GM12878 (cell line): ENCODE data around the gene INHBC.

ENCODE experiments used
- ASH2L ChIP-seq: fragments of 300-600, 200-600 bp; sonication (generic); IDR thresholded peaks from 2 replicates; pipeline ENCODE4 v1.6.1; 2017; ENCODE audit warnings: low read depth, mild to moderate bottlenecking, borderline replicate concordance
- EP300 ChIP-seq, 2 experiments: fragments of 150-350 bp in 1 of 2; IDR thresholded peaks; 2 replicates each; pipeline ENCODE4 v1.6.1; 2011 to 2012; ENCODE audit warnings: low read depth in 2 of 2, low read length in 2 of 2, borderline replicate concordance in 1 of 2, improper control_type of control experiment in 1 of 2, inconsistent platforms in 1 of 2; ENCODE audit not compliant: control insufficient read depth in 1 of 2
- FOS ChIP-seq: IDR thresholded peaks from 3 replicates; pipeline ENCODE4 v1.6.1; 2011; ENCODE audit warnings: borderline replicate concordance; ENCODE audit not compliant: insufficient read length; ENCODE audit errors: extremely low read depth
- HDAC2 ChIP-seq: fragments of 200-600 bp; sonication (generic); IDR thresholded peaks from 2 replicates; pipeline ENCODE4 v1.6.1; 2017
- JUNB ChIP-seq: IDR thresholded peaks from 2 replicates; pipeline ENCODE4 v1.6.1; 2016; ENCODE audit warnings: antibody characterized with exemption, mild to moderate bottlenecking
- NRF1 ChIP-seq: conservative IDR thresholded peaks from 2 replicates; pipeline ENCODE4 v1.6.1; 2011; ENCODE audit warnings: mild to moderate bottlenecking, low read depth, low read length, improper control_type of control experiment
- POLR2A ChIP-seq: IDR thresholded peaks from 2 replicates; pipeline ENCODE4 v1.6.1; 2011; ENCODE audit warnings: low read depth, mild to moderate bottlenecking, low read length
- RAD21 ChIP-seq: IDR thresholded peaks from 2 replicates; pipeline ENCODE4 v1.6.1; 2011; ENCODE audit warnings: mild to moderate bottlenecking, low read depth, low read length, moderate library complexity; ENCODE audit not compliant: insufficient read depth
- RFX5 ChIP-seq: IDR thresholded peaks from 2 replicates; pipeline ENCODE4 v1.6.1; 2011; ENCODE audit warnings: low read depth, low read length, improper control_type of control experiment
- ZZZ3 ChIP-seq: IDR thresholded peaks from 2 replicates; pipeline ENCODE4 v1.6.1; 2011; ENCODE audit warnings: low read depth; ENCODE audit not compliant: control insufficient read depth, insufficient read length
- TF ChIP-seq, protein P1 (sequence below), 3 experiments: IDR thresholded peaks in 2 of 3; conservative IDR thresholded peaks in 1 of 3; 2 replicates each; pipeline ENCODE4 v1.5.1; 2011; ENCODE audit warnings: low read depth in 3 of 3, low read length in 3 of 3, mild to moderate bottlenecking in 3 of 3, control low read depth in 2 of 3, moderate library complexity in 2 of 3, inconsistent platforms in 1 of 3, mixed read lengths in 1 of 3; ENCODE audit not compliant: control insufficient read depth in 2 of 3, insufficient read depth in 1 of 3; ENCODE audit errors: extremely low read depth in 1 of 3
- TF ChIP-seq, protein P2 (sequence below): IDR thresholded peaks from 2 replicates; pipeline ENCODE4 v1.6.1; 2011; ENCODE audit warnings: low read depth, mild to moderate bottlenecking, low read length, moderate library complexity, borderline replicate concordance; ENCODE audit errors: extremely low read depth
- TF ChIP-seq, protein P3 (sequence below): fragments of 450-650 bp; IDR thresholded peaks from 2 replicates; pipeline ENCODE4 v1.6.1; 2016; ENCODE audit warnings: mild to moderate bottlenecking
- TF ChIP-seq, protein P4 (sequence below): IDR thresholded peaks from 2 replicates; pipeline ENCODE4 v1.6.1; 2012; ENCODE audit warnings: mild to moderate bottlenecking, low read depth, low read length

DNA sequence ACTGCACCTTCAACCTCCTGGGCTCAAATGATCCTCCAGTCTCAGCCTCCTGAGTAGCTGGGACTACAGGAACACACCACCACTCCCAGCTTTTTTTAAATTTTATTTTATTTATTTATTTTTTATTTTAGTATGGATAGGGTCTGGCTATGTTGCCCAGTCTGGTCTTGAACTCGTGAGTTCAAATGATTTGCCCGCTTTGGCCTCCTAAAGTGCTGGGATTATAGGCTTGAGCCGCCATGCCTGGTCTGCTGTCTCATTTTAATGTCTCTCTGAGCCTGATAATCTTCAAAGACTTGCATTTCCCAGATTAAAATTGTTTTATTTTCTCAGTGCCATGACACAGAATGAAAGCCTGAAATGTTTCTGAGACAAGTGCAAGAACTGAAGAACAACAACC, 1.2 kb upstream of the INHBC start:
- TF ChIP-seq, protein P1, sequence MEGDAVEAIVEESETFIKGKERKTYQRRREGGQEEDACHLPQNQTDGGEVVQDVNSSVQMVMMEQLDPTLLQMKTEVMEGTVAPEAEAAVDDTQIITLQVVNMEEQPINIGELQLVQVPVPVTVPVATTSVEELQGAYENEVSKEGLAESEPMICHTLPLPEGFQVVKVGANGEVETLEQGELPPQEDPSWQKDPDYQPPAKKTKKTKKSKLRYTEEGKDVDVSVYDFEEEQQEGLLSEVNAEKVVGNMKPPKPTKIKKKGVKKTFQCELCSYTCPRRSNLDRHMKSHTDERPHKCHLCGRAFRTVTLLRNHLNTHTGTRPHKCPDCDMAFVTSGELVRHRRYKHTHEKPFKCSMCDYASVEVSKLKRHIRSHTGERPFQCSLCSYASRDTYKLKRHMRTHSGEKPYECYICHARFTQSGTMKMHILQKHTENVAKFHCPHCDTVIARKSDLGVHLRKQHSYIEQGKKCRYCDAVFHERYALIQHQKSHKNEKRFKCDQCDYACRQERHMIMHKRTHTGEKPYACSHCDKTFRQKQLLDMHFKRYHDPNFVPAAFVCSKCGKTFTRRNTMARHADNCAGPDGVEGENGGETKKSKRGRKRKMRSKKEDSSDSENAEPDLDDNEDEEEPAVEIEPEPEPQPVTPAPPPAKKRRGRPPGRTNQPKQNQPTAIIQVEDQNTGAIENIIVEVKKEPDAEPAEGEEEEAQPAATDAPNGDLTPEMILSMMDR (IDR thresholded peaks at IDR 0.05 in 2 of 3, conservative IDR thresholded peaks at IDR 0.05 in 1 of 3; ENCODE audit: control insufficient read depth in 2 of 3, extremely low read depth in 1 of 3, insufficient read depth in 1 of 3, low read depth in 3 of 3, low read length in 3 of 3): no peak
- TF ChIP-seq, protein P2, sequence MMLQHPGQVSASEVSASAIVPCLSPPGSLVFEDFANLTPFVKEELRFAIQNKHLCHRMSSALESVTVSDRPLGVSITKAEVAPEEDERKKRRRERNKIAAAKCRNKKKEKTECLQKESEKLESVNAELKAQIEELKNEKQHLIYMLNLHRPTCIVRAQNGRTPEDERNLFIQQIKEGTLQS: no peak
- TF ChIP-seq EP300 (IDR thresholded peaks at IDR 0.05; ENCODE audit: borderline replicate concordance in 1 of 2, control insufficient read depth in 1 of 2, low read depth in 2 of 2, low read length in 2 of 2) (no peak), ASH2L (no peak), RFX5 (no peak), JUNB (no peak), ZZZ3 (no peak), FOS (no peak), RAD21 (no peak), NRF1 (no peak), HDAC2 (no peak), POLR2A (no peak)
- TF ChIP-seq, protein P3, sequence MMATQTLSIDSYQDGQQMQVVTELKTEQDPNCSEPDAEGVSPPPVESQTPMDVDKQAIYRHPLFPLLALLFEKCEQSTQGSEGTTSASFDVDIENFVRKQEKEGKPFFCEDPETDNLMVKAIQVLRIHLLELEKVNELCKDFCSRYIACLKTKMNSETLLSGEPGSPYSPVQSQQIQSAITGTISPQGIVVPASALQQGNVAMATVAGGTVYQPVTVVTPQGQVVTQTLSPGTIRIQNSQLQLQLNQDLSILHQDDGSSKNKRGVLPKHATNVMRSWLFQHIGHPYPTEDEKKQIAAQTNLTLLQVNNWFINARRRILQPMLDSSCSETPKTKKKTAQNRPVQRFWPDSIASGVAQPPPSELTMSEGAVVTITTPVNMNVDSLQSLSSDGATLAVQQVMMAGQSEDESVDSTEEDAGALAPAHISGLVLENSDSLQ: no peak
- TF ChIP-seq, protein P4, sequence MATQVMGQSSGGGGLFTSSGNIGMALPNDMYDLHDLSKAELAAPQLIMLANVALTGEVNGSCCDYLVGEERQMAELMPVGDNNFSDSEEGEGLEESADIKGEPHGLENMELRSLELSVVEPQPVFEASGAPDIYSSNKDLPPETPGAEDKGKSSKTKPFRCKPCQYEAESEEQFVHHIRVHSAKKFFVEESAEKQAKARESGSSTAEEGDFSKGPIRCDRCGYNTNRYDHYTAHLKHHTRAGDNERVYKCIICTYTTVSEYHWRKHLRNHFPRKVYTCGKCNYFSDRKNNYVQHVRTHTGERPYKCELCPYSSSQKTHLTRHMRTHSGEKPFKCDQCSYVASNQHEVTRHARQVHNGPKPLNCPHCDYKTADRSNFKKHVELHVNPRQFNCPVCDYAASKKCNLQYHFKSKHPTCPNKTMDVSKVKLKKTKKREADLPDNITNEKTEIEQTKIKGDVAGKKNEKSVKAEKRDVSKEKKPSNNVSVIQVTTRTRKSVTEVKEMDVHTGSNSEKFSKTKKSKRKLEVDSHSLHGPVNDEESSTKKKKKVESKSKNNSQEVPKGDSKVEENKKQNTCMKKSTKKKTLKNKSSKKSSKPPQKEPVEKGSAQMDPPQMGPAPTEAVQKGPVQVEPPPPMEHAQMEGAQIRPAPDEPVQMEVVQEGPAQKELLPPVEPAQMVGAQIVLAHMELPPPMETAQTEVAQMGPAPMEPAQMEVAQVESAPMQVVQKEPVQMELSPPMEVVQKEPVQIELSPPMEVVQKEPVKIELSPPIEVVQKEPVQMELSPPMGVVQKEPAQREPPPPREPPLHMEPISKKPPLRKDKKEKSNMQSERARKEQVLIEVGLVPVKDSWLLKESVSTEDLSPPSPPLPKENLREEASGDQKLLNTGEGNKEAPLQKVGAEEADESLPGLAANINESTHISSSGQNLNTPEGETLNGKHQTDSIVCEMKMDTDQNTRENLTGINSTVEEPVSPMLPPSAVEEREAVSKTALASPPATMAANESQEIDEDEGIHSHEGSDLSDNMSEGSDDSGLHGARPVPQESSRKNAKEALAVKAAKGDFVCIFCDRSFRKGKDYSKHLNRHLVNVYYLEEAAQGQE: no peak
